ENCODE measurements around the gene DISC1. TPM values are rescaled to one million over a fixed set of nuclear protein-coding genes. Genes with fewer than 3 reads are reported as not detected.
"Not testable (repeated sequence)": the region's sequence is repeated elsewhere in the genome, so short reads cannot be mapped to it uniquely, and the experiment has no call there.

The DISC1 gene
- polyA plus RNA-seq, 1 donor from 2014 or later = 0.84 TPM

GRCh38 chr1:231959225-231959884 lies 332.8 kb downstream of the DISC1 start:
- H3K9me3 ChIP-seq (ENCODE audit: low read length) = no peaks in the 10 kb centered on the region
- H3K79me2 ChIP-seq (replicated peaks; ENCODE audit: insufficient read depth, low read length) = no peaks in the 10 kb centered on the region
- no peaks in the 10 kb centered on the region for H3K27me3 ChIP-seq (ENCODE audit: insufficient read depth, low read depth, low read length)
- H3K4me2 ChIP-seq (ENCODE audit: low read length) = no peak overlapping the region
- no peak overlapping the region for H3K27ac ChIP-seq (ENCODE audit: low read length)
- no peaks in the 10 kb centered on the region for H3K9me2 ChIP-seq (ENCODE audit: insufficient read depth, low read length)
- no peak overlapping the region for H3K4me3 ChIP-seq (ENCODE audit: low read length)
- no peak overlapping the region for H2AFZ ChIP-seq (ENCODE audit: low read depth, low read length)
- H3K9ac ChIP-seq (ENCODE audit: low read length) = no peak overlapping the region
- no peak for TF ChIP-seq EP300 (conservative IDR thresholded peaks at IDR 0.05; ENCODE audit: poor library complexity, severe bottlenecking)
- TF ChIP-seq, protein P1, sequence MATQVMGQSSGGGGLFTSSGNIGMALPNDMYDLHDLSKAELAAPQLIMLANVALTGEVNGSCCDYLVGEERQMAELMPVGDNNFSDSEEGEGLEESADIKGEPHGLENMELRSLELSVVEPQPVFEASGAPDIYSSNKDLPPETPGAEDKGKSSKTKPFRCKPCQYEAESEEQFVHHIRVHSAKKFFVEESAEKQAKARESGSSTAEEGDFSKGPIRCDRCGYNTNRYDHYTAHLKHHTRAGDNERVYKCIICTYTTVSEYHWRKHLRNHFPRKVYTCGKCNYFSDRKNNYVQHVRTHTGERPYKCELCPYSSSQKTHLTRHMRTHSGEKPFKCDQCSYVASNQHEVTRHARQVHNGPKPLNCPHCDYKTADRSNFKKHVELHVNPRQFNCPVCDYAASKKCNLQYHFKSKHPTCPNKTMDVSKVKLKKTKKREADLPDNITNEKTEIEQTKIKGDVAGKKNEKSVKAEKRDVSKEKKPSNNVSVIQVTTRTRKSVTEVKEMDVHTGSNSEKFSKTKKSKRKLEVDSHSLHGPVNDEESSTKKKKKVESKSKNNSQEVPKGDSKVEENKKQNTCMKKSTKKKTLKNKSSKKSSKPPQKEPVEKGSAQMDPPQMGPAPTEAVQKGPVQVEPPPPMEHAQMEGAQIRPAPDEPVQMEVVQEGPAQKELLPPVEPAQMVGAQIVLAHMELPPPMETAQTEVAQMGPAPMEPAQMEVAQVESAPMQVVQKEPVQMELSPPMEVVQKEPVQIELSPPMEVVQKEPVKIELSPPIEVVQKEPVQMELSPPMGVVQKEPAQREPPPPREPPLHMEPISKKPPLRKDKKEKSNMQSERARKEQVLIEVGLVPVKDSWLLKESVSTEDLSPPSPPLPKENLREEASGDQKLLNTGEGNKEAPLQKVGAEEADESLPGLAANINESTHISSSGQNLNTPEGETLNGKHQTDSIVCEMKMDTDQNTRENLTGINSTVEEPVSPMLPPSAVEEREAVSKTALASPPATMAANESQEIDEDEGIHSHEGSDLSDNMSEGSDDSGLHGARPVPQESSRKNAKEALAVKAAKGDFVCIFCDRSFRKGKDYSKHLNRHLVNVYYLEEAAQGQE (IDR thresholded peaks at IDR 0.05; ENCODE audit: borderline replicate concordance) = peak; percentile 90
- H3K36me3 ChIP-seq (ENCODE audit: insufficient read depth, low read length) = no peaks in the 10 kb centered on the region
- no peaks in the 10 kb centered on the region for H4K20me1 ChIP-seq (ENCODE audit: insufficient read depth)
- no peaks in the 10 kb centered on the region for H3F3A ChIP-seq (ENCODE audit: insufficient read depth, low read length, poor library complexity, severe bottlenecking)

- H3K36me3 ChIP-seq (ENCODE audit: insufficient read depth, low read length); H3K4me3 ChIP-seq (ENCODE audit: low read length); H3K27ac ChIP-seq (ENCODE audit: low read length); H3K9me2 ChIP-seq (ENCODE audit: insufficient read depth, low read length); H3K9ac ChIP-seq (ENCODE audit: low read length); H4K20me1 ChIP-seq (ENCODE audit: insufficient read depth); H3K9me3 ChIP-seq (ENCODE audit: low read length); H3K27me3 ChIP-seq (ENCODE audit: insufficient read depth, low read depth, low read length); H3K79me2 ChIP-seq (replicated peaks; ENCODE audit: insufficient read depth, low read length); H3K4me2 ChIP-seq (ENCODE audit: low read length); H3F3A ChIP-seq (ENCODE audit: insufficient read depth, low read length, poor library complexity, severe bottlenecking); H2AFZ ChIP-seq (ENCODE audit: low read depth, low read length): not testable (repeated sequence)
Measured at GRCh38 chr1:231961801-231962200, 335.2 kb downstream of the DISC1 start.

- no peak overlapping the region for H3K4me2 ChIP-seq (ENCODE audit: low read length)
- H3K4me3 ChIP-seq (ENCODE audit: low read length) = no peak overlapping the region
- H3F3A ChIP-seq (ENCODE audit: insufficient read depth, low read length, poor library complexity, severe bottlenecking) = no peaks in the 10 kb centered on the region
- H3K79me2 ChIP-seq (replicated peaks; ENCODE audit: insufficient read depth, low read length) = no peaks in the 10 kb centered on the region
- H3K9me3 ChIP-seq (ENCODE audit: low read length) = no peaks in the 10 kb centered on the region
- H4K20me1 ChIP-seq (ENCODE audit: insufficient read depth) = no peaks in the 10 kb centered on the region
- no peaks in the 10 kb centered on the region for H3K27me3 ChIP-seq (ENCODE audit: insufficient read depth, low read depth, low read length)
- no peak overlapping the region for H3K9ac ChIP-seq (ENCODE audit: low read length)
- no peaks in the 10 kb centered on the region for H3K9me2 ChIP-seq (ENCODE audit: insufficient read depth, low read length)
- no peak overlapping the region for H3K27ac ChIP-seq (ENCODE audit: low read length)
- TF ChIP-seq TAF1 (IDR thresholded peaks at IDR 0.05; ENCODE audit: low read depth) = no peak
- TF ChIP-seq, protein P1 (IDR thresholded peaks at IDR 0.05; ENCODE audit: borderline replicate concordance) = no peak
- TF ChIP-seq POLR2AphosphoS5 (IDR thresholded peaks at IDR 0.05) = no peak
- TF ChIP-seq RAD21 (conservative IDR thresholded peaks at IDR 0.05) = no peak
- TF ChIP-seq EP300 (conservative IDR thresholded peaks at IDR 0.05; ENCODE audit: poor library complexity, severe bottlenecking) = no peak
- TF ChIP-seq EZH2 (IDR thresholded peaks at IDR 0.05; ENCODE audit: borderline replicate concordance, insufficient read depth, low read length, poor library complexity, severe bottlenecking) = no peak
- no peak for TF ChIP-seq MXI1 (conservative IDR thresholded peaks at IDR 0.05; ENCODE audit: poor library complexity, severe bottlenecking)
- TF ChIP-seq SMC3 (conservative IDR thresholded peaks at IDR 0.05; ENCODE audit: poor library complexity) = no peak
- TF ChIP-seq, protein P2, sequence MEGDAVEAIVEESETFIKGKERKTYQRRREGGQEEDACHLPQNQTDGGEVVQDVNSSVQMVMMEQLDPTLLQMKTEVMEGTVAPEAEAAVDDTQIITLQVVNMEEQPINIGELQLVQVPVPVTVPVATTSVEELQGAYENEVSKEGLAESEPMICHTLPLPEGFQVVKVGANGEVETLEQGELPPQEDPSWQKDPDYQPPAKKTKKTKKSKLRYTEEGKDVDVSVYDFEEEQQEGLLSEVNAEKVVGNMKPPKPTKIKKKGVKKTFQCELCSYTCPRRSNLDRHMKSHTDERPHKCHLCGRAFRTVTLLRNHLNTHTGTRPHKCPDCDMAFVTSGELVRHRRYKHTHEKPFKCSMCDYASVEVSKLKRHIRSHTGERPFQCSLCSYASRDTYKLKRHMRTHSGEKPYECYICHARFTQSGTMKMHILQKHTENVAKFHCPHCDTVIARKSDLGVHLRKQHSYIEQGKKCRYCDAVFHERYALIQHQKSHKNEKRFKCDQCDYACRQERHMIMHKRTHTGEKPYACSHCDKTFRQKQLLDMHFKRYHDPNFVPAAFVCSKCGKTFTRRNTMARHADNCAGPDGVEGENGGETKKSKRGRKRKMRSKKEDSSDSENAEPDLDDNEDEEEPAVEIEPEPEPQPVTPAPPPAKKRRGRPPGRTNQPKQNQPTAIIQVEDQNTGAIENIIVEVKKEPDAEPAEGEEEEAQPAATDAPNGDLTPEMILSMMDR (IDR thresholded peaks at IDR 0.05; ENCODE audit: poor library complexity, severe bottlenecking) = no peak
- H2AFZ ChIP-seq (ENCODE audit: low read depth, low read length) = no peak overlapping the region
- no peaks in the 10 kb centered on the region for H3K36me3 ChIP-seq (ENCODE audit: insufficient read depth, low read length)
Measured at GRCh38 chr1:231962636-231963035, 336.0 kb downstream of the DISC1 start.

Measured in neural cell (in vitro differentiated cells).